Measurements from ENCODE around the gene FFAR3.
A peak's percentile ranks its signal among the peaks of the same experiment; 100 is the strongest.

Gene FFAR3

DNA sequence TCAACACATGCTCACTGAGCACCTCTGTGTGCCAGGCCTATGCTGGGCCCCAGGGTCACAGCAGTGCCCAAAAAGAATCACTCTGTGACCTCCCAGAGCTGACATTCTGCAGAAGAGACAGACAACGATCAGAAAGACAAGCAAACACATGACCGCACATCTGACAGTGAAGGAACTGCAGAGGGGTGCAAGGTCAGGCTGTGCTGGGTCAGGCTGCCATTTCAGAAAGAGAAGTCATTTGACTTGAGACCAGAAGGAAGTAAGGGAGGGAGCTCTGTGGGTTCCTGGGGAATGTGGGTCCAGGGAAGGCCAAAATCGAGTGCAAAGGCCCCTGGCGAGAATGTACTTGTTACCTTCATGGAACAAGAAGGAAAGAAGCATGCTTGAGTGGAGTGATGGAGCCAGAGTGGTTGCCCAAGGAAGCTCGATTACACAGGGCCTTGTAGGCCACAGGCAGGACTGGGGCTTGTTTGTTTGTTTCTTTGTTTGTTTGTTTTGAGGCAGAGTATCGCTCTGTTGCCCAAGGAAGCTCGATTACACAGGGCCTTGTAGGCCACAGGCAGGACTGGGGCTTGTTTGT, 40.7 kb upstream of the FFAR3 start:
- TF ChIP-seq ZFP41 (tag by site-specific recombination; IDR thresholded peaks at IDR 0.05; ENCODE audit: borderline replicate concordance) (no peak), GLIS1 (tag by site-specific recombination; IDR thresholded peaks at IDR 0.05) (no peak), ZNF449 (tag by site-specific recombination; IDR thresholded peaks at IDR 0.05) (no peak), ZNF514 (tag by site-specific recombination; IDR thresholded peaks at IDR 0.05) (no peak), ZNF555 (tag by site-specific recombination; conservative IDR thresholded peaks at IDR 0.05) (no peak), ZNF350 (tag by site-specific recombination; IDR thresholded peaks at IDR 0.05) (no peak)
- Histone ChIP-seq H3K4me3 (ENCODE audit: low read depth, low read length) (no peak overlapping the region), H3K9me3 (ENCODE audit: control insufficient read depth, insufficient read depth, low read depth, low read length) (peaks cover 4% of the 10 kb centered on the region; the same call in 1 of the 2 replicates), H3K4me1 (ENCODE audit: control insufficient read depth, insufficient read depth, low read length) (no peaks in the 10 kb centered on the region), H3K36me3 (ENCODE audit: control insufficient read depth in 2 of 2, insufficient read depth in 1 of 2, low read length in 2 of 2) (no peaks in the 10 kb centered on the region), H3K27ac (ENCODE audit: extremely low read depth, low read depth, low read length) (no peak overlapping the region)
- POLR2A ChIA-PET, result no interaction called here
- CTCF ChIA-PET, result interaction anchor here (0.6 to 3.0 kb wide), 5 partner anchors 11 to 273 kb away, joined by 3 to 11 read pairs (median 4); no protein-coding TSS in a partner anchor

DNA sequence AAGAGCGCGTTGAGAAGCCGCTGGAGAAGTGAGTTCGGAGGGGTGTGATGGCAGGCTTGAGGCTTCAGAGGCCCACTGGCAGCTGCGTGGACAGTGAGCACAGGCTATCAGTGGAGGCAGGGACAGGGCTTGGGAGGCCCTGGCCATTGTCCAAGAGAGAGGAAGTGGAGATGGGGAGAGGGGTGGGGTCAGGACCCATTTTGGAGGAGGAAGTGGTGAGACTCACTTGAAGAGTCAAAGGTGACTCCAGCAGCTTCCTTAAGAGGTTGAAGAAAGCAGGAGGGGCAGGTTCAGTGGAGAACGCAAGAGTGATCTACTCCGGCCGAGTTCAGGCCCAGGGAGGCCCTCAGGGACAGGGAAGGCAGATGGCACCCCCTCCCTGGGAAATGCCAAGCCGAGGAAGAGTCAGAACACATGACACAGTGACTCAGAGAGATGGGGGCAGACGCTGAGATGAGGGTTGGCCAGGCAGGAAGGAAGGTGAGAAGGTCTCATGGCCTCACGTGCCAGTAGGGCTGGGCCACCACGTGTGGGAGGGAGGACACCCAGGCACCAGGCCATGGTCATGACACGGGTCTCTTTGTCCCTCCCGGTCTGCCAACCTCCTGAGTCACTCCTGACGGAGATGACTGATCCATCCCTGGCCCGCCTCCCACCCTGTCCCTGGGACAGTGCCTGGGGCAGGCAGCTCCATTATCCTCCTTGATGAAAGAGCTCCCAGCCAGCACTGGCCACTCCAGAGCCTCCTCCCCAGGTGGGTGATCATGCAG, 39.4 kb upstream of the FFAR3 start:
- Histone ChIP-seq H3K27ac (ENCODE audit: extremely low read depth, low read depth, low read length) (no peak overlapping the region), H3K4me1 (ENCODE audit: control insufficient read depth, insufficient read depth, low read length) (no peaks in the 10 kb centered on the region), H3K36me3 (ENCODE audit: control insufficient read depth in 2 of 2, insufficient read depth in 1 of 2, low read length in 2 of 2) (no peaks in the 10 kb centered on the region), H3K4me3 (ENCODE audit: low read depth, low read length) (no peak overlapping the region), H3K9me3 (ENCODE audit: control insufficient read depth, insufficient read depth, low read depth, low read length) (peaks cover 4% of the 10 kb centered on the region; the same call in 1 of the 2 replicates)
- ChIA-PET CTCF (interaction anchor here (0.5 to 3.0 kb wide), 6 partner anchors 9 to 177 kb away, joined by 3 to 11 read pairs (median 3); no protein-coding TSS in a partner anchor), POLR2A (interaction anchor here (0.6 kb wide), 1 partner anchor 278 kb away, joined by 5 read pairs; no protein-coding TSS in a partner anchor)
- TF ChIP-seq ZSCAN30 (tag by site-specific recombination; IDR thresholded peaks at IDR 0.05) (no peak), ZNF19 (tag by site-specific recombination; IDR thresholded peaks at IDR 0.05; ENCODE audit: low read depth) (no peak), ZNF239 (tag by site-specific recombination; IDR thresholded peaks at IDR 0.05) (no peak), GFI1B (tag by site-specific recombination; IDR thresholded peaks at IDR 0.05) (no peak), ZNF768 (tag by site-specific recombination; IDR thresholded peaks at IDR 0.05) (no peak), ZNF785 (tag by site-specific recombination; IDR thresholded peaks at IDR 0.05) (no peak), ZNF214 (tag by site-specific recombination; IDR thresholded peaks at IDR 0.05; ENCODE audit: borderline replicate concordance) (no peak), ZNF211 (tag by site-specific recombination; IDR thresholded peaks at IDR 0.05; ENCODE audit: low read depth) (no peak), ZBTB8A (tag by site-specific recombination; IDR thresholded peaks at IDR 0.05) (no peak), ATF2 (tag by site-specific recombination; IDR thresholded peaks at IDR 0.05; ENCODE audit: low read depth) (no peak), ZNF544 (tag by site-specific recombination; IDR thresholded peaks at IDR 0.05) (no peak), ZNF146 (tag by site-specific recombination; IDR thresholded peaks at IDR 0.05) (no peak), ZFHX2 (tag by site-specific recombination; conservative IDR thresholded peaks at IDR 0.05) (peak; percentile 49; the same call in 1 of the 2 replicates), ZNF843 (tag by site-specific recombination; IDR thresholded peaks at IDR 0.05) (no peak), MEIS1 (CRISPR knock-in tag; IDR thresholded peaks at IDR 0.05; ENCODE audit: borderline replicate concordance) (no peak), ZNF548 (tag by site-specific recombination; IDR thresholded peaks at IDR 0.05) (no peak)
- TF ChIP-seq, protein P1, sequence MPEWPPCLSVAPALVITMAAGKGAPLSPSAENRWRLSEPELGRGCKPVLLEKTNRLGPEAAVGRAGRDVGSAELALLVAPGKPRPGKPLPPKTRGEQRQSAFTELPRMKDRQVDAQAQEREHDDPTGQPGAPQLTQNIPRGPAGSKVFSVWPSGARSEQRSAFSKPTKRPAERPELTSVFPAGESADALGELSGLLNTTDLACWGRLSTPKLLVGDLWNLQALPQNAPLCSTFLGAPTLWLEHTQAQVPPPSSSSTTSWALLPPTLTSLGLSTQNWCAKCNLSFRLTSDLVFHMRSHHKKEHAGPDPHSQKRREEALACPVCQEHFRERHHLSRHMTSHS (tag by site-specific recombination; IDR thresholded peaks at IDR 0.05), result no peak
- TF ChIP-seq, protein P2, sequence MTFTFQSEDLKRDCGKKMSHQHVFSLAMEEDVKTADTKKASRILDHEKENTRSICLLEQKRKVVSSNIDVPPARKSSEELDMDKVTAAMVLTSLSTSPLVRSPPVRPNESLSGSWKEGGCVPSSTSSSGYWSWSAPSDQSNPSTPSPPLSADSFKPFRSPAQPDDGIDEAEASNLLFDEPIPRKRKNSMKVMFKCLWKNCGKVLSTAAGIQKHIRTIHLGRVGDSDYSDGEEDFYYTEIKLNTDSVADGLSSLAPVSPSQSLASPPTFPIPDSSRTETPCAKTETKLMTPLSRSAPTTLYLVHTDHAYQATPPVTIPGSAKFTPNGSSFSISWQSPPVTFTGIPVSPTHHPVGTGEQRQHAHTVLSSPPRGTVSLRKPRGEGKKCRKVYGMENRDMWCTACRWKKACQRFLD (tag by site-specific recombination; IDR thresholded peaks at IDR 0.05), result no peak
- TF ChIP-seq, protein P3, sequence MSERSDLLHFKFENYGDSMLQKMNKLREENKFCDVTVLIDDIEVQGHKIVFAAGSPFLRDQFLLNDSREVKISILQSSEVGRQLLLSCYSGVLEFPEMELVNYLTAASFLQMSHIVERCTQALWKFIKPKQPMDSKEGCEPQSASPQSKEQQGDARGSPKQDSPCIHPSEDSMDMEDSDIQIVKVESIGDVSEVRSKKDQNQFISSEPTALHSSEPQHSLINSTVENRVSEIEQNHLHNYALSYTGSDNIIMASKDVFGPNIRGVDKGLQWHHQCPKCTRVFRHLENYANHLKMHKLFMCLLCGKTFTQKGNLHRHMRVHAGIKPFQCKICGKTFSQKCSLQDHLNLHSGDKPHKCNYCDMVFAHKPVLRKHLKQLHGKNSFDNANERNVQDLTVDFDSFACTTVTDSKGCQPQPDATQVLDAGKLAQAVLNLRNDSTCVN (tag by site-specific recombination; optimal IDR thresholded peaks at IDR 0.05), result no peak
- TF ChIP-seq, protein P4, sequence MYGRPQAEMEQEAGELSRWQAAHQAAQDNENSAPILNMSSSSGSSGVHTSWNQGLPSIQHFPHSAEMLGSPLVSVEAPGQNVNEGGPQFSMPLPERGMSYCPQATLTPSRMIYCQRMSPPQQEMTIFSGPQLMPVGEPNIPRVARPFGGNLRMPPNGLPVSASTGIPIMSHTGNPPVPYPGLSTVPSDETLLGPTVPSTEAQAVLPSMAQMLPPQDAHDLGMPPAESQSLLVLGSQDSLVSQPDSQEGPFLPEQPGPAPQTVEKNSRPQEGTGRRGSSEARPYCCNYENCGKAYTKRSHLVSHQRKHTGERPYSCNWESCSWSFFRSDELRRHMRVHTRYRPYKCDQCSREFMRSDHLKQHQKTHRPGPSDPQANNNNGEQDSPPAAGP (tag by site-specific recombination; IDR thresholded peaks at IDR 0.05), result peak; percentile 91

Data from HEK293 (cell line).